PC-9 (cell line): ENCODE results near the gene CD180. TPM values are rescaled to one million over a fixed set of nuclear protein-coding genes. Genes with fewer than 3 reads are reported as not detected.

Experiments
- BruUV-seq: library from RNA; stranded (reverse); fragments of 400-500 nt; replicated peaks from 2 replicates; lab custom pipeline; 2021; lab: Mats Ljungman, UMichigan
- CTCF ChIA-PET: fragments of 300-600 bp; sonication (Branson Sonifier 250); formaldehyde crosslinking; loops from one replicate; lab custom pipeline; 2022; ENCODE audit warnings: antibody characterized with exemption; lab: Charles Lee
- POLR2A ChIA-PET: fragments of 300-600 bp; sonication (Branson Sonifier 250); formaldehyde crosslinking; loops from one replicate; lab custom pipeline; 2022; ENCODE audit warnings: antibody characterized with exemption; ENCODE audit not compliant: unreplicated experiment; lab: Charles Lee
- DNase-seq, 2 experiments: peaks; one replicate each; pipeline versions ENCODE4 v3.0.0 to v3.0.0-alpha.2; 2015 to 2022; ENCODE audit warnings: mixed read lengths in 1 of 2
- H2AFZ ChIP-seq: fragments of 200-600 bp; sonication (generic); 2 replicates; pipeline ENCODE4 v1.8.1; 2017; ENCODE audit warnings: antibody characterized with exemption
- H3F3A ChIP-seq: fragments of 200-600 bp; sonication (generic); 2 replicates; pipeline ENCODE4 v1.8.1; 2017; ENCODE audit warnings: antibody characterized with exemption, mild to moderate bottlenecking, low read depth; ENCODE audit not compliant: insufficient read depth
- H3K27ac ChIP-seq: fragments of 200-600 bp; sonication (generic); 2 replicates; pipeline ENCODE4 v1.6.1; 2016; ENCODE audit warnings: mixed run types
- H3K27me3 ChIP-seq: fragments of 200-600 bp; sonication (generic); 2 replicates; pipeline ENCODE4 v1.6.1; 2016; ENCODE audit warnings: low read depth, mixed run types; ENCODE audit not compliant: insufficient read depth
- H3K36me3 ChIP-seq: fragments of 200-600 bp; sonication (generic); 2 replicates; pipeline ENCODE4 v1.6.1; 2016; ENCODE audit warnings: low read depth, mixed run types
- H3K4me1 ChIP-seq: fragments of 200-600 bp; sonication (generic); replicated peaks from 2 replicates; pipeline ENCODE4 v1.6.1; 2016; ENCODE audit warnings: mixed run types; ENCODE audit not compliant: insufficient read depth
- H3K4me2 ChIP-seq: fragments of 200-600 bp; sonication (generic); 2 replicates; pipeline ENCODE4 v1.6.1; 2017; ENCODE audit warnings: mixed run types
- H3K4me3 ChIP-seq: fragments of 200-600 bp; sonication (generic); 2 replicates; pipeline ENCODE4 v1.6.1; 2016; ENCODE audit warnings: mixed run types
- H3K79me2 ChIP-seq: fragments of 200-600 bp; sonication (generic); 2 replicates; pipeline ENCODE4 v1.6.1; 2017; ENCODE audit warnings: low read depth, mixed run types
- H3K9me2 ChIP-seq: fragments of 200-600 bp; sonication (generic); 2 replicates; pipeline ENCODE4 v1.8.1; 2017; ENCODE audit warnings: mild to moderate bottlenecking; ENCODE audit not compliant: insufficient read depth
- H3K9me3 ChIP-seq: fragments of 200-600 bp; sonication (generic); 2 replicates; pipeline ENCODE4 v1.8.1; 2016; ENCODE audit warnings: low read depth; ENCODE audit not compliant: insufficient read depth
- H4K20me1 ChIP-seq: fragments of 200-600 bp; sonication (generic); 2 replicates; pipeline ENCODE4 v1.8.1; 2017; ENCODE audit not compliant: insufficient read depth
- EZH2 ChIP-seq: fragments of 200-600 bp; sonication (generic); IDR thresholded peaks from 2 replicates; pipeline ENCODE4 v1.8.0; 2017; ENCODE audit warnings: antibody characterized with exemption, low read depth
- intact Hi-C: fragments of 100-400 bp; cut with micrococcal nuclease; formaldehyde crosslinking; loops from one replicate; pipeline ENCODE4 v1.10.0; 2022; ENCODE audit not compliant: unreplicated experiment
- total RNA-seq: library from RNA; stranded (reverse); gene quantifications from 2 replicates; pipeline ENCODE4 v1.2.3, GENCODE V29; 2021
- TF ChIP-seq, protein P1 (sequence below): fragments of 200-600 bp; sonication (generic); conservative IDR thresholded peaks from 2 replicates; pipeline ENCODE4 v1.6.1; 2017; ENCODE audit warnings: mixed run types, antibody characterized with exemption, mild to moderate bottlenecking, moderate library complexity

The CD180 gene
- total RNA-seq, 1 experiment from 2014 or later, result not detected

- Histone ChIP-seq H3K4me2 (no peak overlapping the region), H3K9me2 (no peaks in the 10 kb centered on the region), H3K36me3 (no peaks in the 10 kb centered on the region), H2AFZ (no peak overlapping the region), H3K4me1 (no peaks in the 10 kb centered on the region), H3F3A (no peaks in the 10 kb centered on the region), H4K20me1 (no peaks in the 10 kb centered on the region), H3K27ac (no peak overlapping the region), H3K27me3 (no peaks in the 10 kb centered on the region), H3K9me3 (no peaks in the 10 kb centered on the region), H3K79me2 (no peaks in the 10 kb centered on the region), H3K4me3 (no peak overlapping the region)
- no peak for DNase-seq
- ChIA-PET CTCF (interaction anchor here (0.6 kb wide), 1 partner anchor 1835 kb away, joined by 3 read pairs; no protein-coding TSS in a partner anchor), POLR2A (no interaction called here)
- intact Hi-C loops, result no loop called here
- no TSS peak for BruUV-seq
- TF ChIP-seq, protein P1, sequence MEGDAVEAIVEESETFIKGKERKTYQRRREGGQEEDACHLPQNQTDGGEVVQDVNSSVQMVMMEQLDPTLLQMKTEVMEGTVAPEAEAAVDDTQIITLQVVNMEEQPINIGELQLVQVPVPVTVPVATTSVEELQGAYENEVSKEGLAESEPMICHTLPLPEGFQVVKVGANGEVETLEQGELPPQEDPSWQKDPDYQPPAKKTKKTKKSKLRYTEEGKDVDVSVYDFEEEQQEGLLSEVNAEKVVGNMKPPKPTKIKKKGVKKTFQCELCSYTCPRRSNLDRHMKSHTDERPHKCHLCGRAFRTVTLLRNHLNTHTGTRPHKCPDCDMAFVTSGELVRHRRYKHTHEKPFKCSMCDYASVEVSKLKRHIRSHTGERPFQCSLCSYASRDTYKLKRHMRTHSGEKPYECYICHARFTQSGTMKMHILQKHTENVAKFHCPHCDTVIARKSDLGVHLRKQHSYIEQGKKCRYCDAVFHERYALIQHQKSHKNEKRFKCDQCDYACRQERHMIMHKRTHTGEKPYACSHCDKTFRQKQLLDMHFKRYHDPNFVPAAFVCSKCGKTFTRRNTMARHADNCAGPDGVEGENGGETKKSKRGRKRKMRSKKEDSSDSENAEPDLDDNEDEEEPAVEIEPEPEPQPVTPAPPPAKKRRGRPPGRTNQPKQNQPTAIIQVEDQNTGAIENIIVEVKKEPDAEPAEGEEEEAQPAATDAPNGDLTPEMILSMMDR, result no peak
- no peak for TF ChIP-seq EZH2
Measured at GRCh38 chr5:67188274-67189078, 8.1 kb downstream of the CD180 start.

DNA sequence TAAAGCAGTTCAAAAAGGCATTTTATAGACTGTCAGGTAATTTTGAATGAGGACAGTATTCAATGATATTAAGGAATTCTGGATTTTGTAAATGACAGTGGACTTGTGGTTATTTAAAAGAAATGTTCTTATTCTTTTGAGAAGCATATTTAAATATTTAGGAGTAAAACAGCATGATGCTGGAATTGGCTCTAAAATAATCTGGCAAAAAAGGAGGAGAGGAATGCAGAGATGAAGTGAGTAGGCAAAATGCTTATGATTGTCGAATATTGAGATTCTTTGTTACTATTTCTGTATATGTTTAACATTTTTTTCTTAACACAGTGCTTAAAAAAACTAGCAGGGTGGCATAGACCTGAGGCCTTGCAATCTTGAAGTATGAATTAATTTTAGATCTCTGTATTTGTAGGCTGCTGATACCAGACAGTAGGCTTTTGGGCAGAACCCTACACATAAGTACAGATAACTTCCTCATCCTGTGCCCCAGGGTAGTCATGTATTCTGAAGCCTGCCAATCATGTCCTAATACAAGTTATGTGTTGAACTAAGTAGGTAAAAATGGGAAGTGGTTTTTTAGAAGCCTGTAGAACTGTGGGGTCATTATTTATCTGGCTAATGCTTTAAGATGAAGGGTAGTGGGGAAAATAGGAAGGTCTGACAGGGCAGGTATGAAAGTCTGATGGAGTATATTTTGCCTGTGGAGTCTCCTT lies 9.4 kb downstream of the CD180 start:
- no peaks in the 10 kb centered on the region for H3K9me3 ChIP-seq
- no peaks in the 10 kb centered on the region for H3K27me3 ChIP-seq
- POLR2A ChIA-PET, result no interaction called here
- H3K9me2 ChIP-seq, result no peaks in the 10 kb centered on the region
- no peak overlapping the region for H3K4me2 ChIP-seq
- no peak overlapping the region for H3K4me3 ChIP-seq
- CTCF ChIA-PET, result no interaction called here
- no TSS peak for BruUV-seq
- TF ChIP-seq, protein P1, result no peak
- no peak for TF ChIP-seq EZH2
- H3K36me3 ChIP-seq, result no peaks in the 10 kb centered on the region
- H2AFZ ChIP-seq, result no peak overlapping the region
- no peaks in the 10 kb centered on the region for H4K20me1 ChIP-seq
- intact Hi-C loops, result no loop called here
- DNase-seq, result no peak
- H3F3A ChIP-seq, result no peaks in the 10 kb centered on the region
- no peak overlapping the region for H3K27ac ChIP-seq
- H3K79me2 ChIP-seq, result no peaks in the 10 kb centered on the region
- no peaks in the 10 kb centered on the region for H3K4me1 ChIP-seq

- no peak overlapping the region for H3K4me3 ChIP-seq
- no peaks in the 10 kb centered on the region for H3K9me2 ChIP-seq
- no peak for DNase-seq
- no peak overlapping the region for H3K27ac ChIP-seq
- intact Hi-C loops, result no loop called here
- no peak overlapping the region; the same call in 1 of the 2 replicates for H2AFZ ChIP-seq
- H3K4me1 ChIP-seq, result no peaks in the 10 kb centered on the region
- no peaks in the 10 kb centered on the region for H3K27me3 ChIP-seq
- CTCF ChIA-PET, result no interaction called here
- TF ChIP-seq, protein P1, result no peak
- no peak for TF ChIP-seq EZH2
- H3K36me3 ChIP-seq, result no peaks in the 10 kb centered on the region
- H4K20me1 ChIP-seq, result no peaks in the 10 kb centered on the region
- POLR2A ChIA-PET, result no interaction called here
- no peak overlapping the region for H3K4me2 ChIP-seq
- no peaks in the 10 kb centered on the region for H3K9me3 ChIP-seq
- BruUV-seq, result no TSS peak
- H3F3A ChIP-seq, result no peaks in the 10 kb centered on the region
- no peaks in the 10 kb centered on the region for H3K79me2 ChIP-seq
Measured at GRCh38 chr5:67183859-67184258, 12.7 kb downstream of the CD180 start.
